Measurements from ENCODE around the gene PCSK6. TPM values are rescaled to one million over a fixed set of nuclear protein-coding genes. Genes with fewer than 3 reads are reported as not detected.
A peak's percentile ranks its signal among the peaks of the same experiment; 100 is the strongest.

Gene PCSK6
- total and polyA plus RNA-seq, 2 of the 8 experiments (the other 6 are each of a cell fraction or from before 2014, with no cell fraction given): 1.9 to 4.0 TPM

DNA sequence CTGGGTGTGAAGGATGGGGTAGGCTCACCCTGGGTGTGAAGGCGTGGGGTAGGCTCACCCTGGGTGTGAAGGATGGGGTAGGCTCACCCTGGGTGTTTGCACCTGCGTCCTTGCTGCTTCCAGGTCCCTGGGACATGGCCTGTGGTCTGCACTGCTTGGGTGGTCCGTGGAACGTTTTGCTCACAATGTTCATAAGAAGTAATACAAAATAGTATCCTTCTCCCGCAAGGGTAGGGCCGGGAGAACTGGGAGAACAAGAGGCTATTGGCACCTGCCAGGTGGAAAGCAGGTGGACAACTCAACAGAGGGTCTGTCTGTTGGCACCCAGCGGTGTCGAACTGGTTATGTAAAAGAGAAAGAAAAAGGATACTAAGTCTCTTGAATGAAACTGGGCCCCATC lies 17.0 kb upstream of the PCSK6 start:
- Histone ChIP-seq H3K79me1 (ENCODE audit: low read depth, low read length) (no peaks in the 10 kb centered on the region), H3K27ac (ENCODE audit: low read depth, low read length) (no peak overlapping the region), H3K27me3 (replicated peaks in 1 of 4; ENCODE audit: control insufficient read depth in 3 of 4, extremely low read depth in 1 of 4, insufficient read depth in 3 of 4, low read length in 3 of 4) (no peaks in the 10 kb centered on the region), H2AFZ (ENCODE audit: low read length) (no peak overlapping the region), H3K18ac (ENCODE audit: extremely low read depth, low read length) (no peak overlapping the region), H4K5ac (ENCODE audit: insufficient read length, low read depth, low read length) (no peak overlapping the region), H3K9me3 (ENCODE audit: insufficient read depth in 2 of 2, low read depth in 1 of 2, low read length in 1 of 2) (no peaks in the 10 kb centered on the region), H3K14ac (ENCODE audit: insufficient read length) (no peak overlapping the region), H3K4me1 (replicated peaks in 1 of 4; ENCODE audit: control insufficient read depth in 3 of 4, insufficient read depth in 4 of 4, low read length in 3 of 4) (peaks cover 0 to 5% (median under 1%) of the 10 kb centered on the region in 4 experiments; a peak in 2 of 7 replicates), H2BK20ac (ENCODE audit: low read length) (no peak overlapping the region), H3K4me2 (ENCODE audit: insufficient read depth in 1 of 2, low read depth in 2 of 2, low read length in 2 of 2) (no peak overlapping the region), H3K23ac (ENCODE audit: insufficient read length) (no peak overlapping the region), H3K4me3 (ENCODE audit: extremely low read depth in 1 of 4, insufficient read depth in 2 of 4, low read depth in 3 of 4, low read length in 4 of 4) (no peak overlapping the region), H2BK120ac (replicated peaks; ENCODE audit: low read depth, low read length) (no peak overlapping the region), H4K20me1 (replicated peaks in 1 of 2; ENCODE audit: control insufficient read depth in 1 of 2, insufficient read depth in 2 of 2, low read length in 2 of 2) (no peaks in the 10 kb centered on the region), H3K23me2 (ENCODE audit: low read depth, low read length) (no peaks in the 10 kb centered on the region), H3K79me2 (ENCODE audit: control insufficient read depth in 1 of 2, insufficient read depth in 2 of 2, low read length in 2 of 2) (no peaks in the 10 kb centered on the region), H2BK5ac (ENCODE audit: low read depth, low read length) (no peak overlapping the region), H3K9ac (replicated peaks in 1 of 4; ENCODE audit: extremely low read depth in 1 of 4, low read depth in 3 of 4, low read length in 3 of 4) (no peak overlapping the region), H2BK12ac (ENCODE audit: low read depth, low read length) (no peak overlapping the region), H4K8ac (ENCODE audit: extremely low read depth, insufficient read depth, low read length) (no peak overlapping the region), H3K56ac (replicated peaks; ENCODE audit: insufficient read length, low read depth, low read length) (no peak overlapping the region), H2AK5ac (ENCODE audit: low read depth, low read length) (no peak overlapping the region), H4K91ac (replicated peaks; ENCODE audit: insufficient read length, low read length) (no peak overlapping the region), H2BK15ac (ENCODE audit: low read length) (no peak overlapping the region), H3K36me3 (ENCODE audit: control insufficient read depth in 2 of 4, insufficient read depth in 4 of 4, low read length in 3 of 4) (no peaks in the 10 kb centered on the region), H3K4ac (replicated peaks; ENCODE audit: insufficient read length, low read depth, low read length) (no peak overlapping the region)
- no peak for FAIRE-seq
- DNase-seq (ENCODE audit: low read depth in 1 of 2, low spot score in 2 of 2): peak in 1 of 2 experiments; percentile 28
- ChIA-PET POLR2A (ENCODE audit: partially characterized antibody) (no interaction called here), CTCF (ENCODE audit: partially characterized antibody) (interaction anchor here (0.6 kb wide), 1 partner anchor 129 kb away, joined by 4 read pairs; no protein-coding TSS in a partner anchor)
- WGBS, 2 experiments (ENCODE audit: extremely low coverage in 1 of 2, insufficient coverage in 1 of 2, insufficient read length in 1 of 2, insufficient replicate concordance in 2 of 2, low coverage in 1 of 2, low lambda C conversion rate in 2 of 2, missing lambda C conversion rate in 1 of 2): 90% methylated on average over 8 of the region's 8 CpGs; no CpG with 5 or more reads in 1 of the 2 experiments
- no peak for TF ChIP-seq RXRA (IDR thresholded peaks at IDR 0.05; ENCODE audit: insufficient read depth, low read depth, low read length)
- no peak for TF ChIP-seq SUZ12 (IDR thresholded peaks at IDR 0.05; ENCODE audit: low read length)
- no peak for TF ChIP-seq PHF8 (conservative IDR thresholded peaks at IDR 0.05; ENCODE audit: low read depth, low read length)
- TF ChIP-seq GABPA (IDR thresholded peaks at IDR 0.05; ENCODE audit: borderline replicate concordance, insufficient read depth, low read length): no peak
- no peak for TF ChIP-seq CHD1 (IDR thresholded peaks at IDR 0.05; ENCODE audit: low read depth, low read length)

Measured in H1 (cell line).